Fibroblast of lung (primary cell): ENCODE measurements around the gene RNF133. TPM values are rescaled to one million over a fixed set of nuclear protein-coding genes. Genes with fewer than 3 reads are reported as not detected.

Source experiments
- DNase-seq, 2 donors: peaks; one replicate each; pipeline versions ENCODE4 v3.0.0 to v3.0.0-alpha.2; 2010; ENCODE audit warnings: low read depth in 2 of 2
- H2AFZ ChIP-seq: 2 replicates; pipeline ENCODE4 v1.5.1; 2012; ENCODE audit warnings: low read length, control low read depth, inconsistent platforms
- H3K27ac ChIP-seq: 2 replicates; pipeline ENCODE4 v1.5.1; 2011; ENCODE audit warnings: low read length, control low read depth; ENCODE audit not compliant: insufficient read depth
- H3K27me3 ChIP-seq: 2 replicates; pipeline ENCODE4 v1.5.1; 2011; ENCODE audit warnings: mild to moderate bottlenecking, low read length; ENCODE audit not compliant: control insufficient read depth, insufficient read depth
- H3K36me3 ChIP-seq: 2 replicates; pipeline ENCODE4 v1.5.1; 2011; ENCODE audit warnings: low read length; ENCODE audit not compliant: control insufficient read depth, insufficient read depth
- H3K4me1 ChIP-seq: 2 replicates; pipeline ENCODE4 v1.5.1; 2011; ENCODE audit warnings: low read length; ENCODE audit not compliant: control insufficient read depth, insufficient read depth; ENCODE audit errors: extremely low read depth
- H3K4me2 ChIP-seq: 2 replicates; pipeline ENCODE4 v1.5.1; 2011; ENCODE audit warnings: low read length, control low read depth; ENCODE audit not compliant: insufficient read depth; ENCODE audit errors: extremely low read depth
- H3K4me3 ChIP-seq, 4 experiments: fragments of 200-600 bp in 1 of 4; sonication (generic) in 1 of 4; replicated peaks in 1 of 4; 2 replicates each; pipeline ENCODE4 v1.5.1; 2011 to 2016; ENCODE audit warnings: low read length in 4 of 4, low read depth in 3 of 4, mild to moderate bottlenecking in 3 of 4, control low read depth in 2 of 4, inconsistent platforms in 1 of 4, mixed read lengths in 1 of 4; ENCODE audit not compliant: insufficient read depth in 1 of 4; ENCODE audit errors: control extremely low read depth in 1 of 4
- H3K79me2 ChIP-seq: 2 replicates; pipeline ENCODE4 v1.5.1; 2012; ENCODE audit warnings: mild to moderate bottlenecking, low read length, inconsistent platforms; ENCODE audit not compliant: control insufficient read depth, insufficient read depth
- H3K9ac ChIP-seq: 2 replicates; pipeline ENCODE4 v1.5.1; 2011; ENCODE audit warnings: mild to moderate bottlenecking, low read length, control low read depth; ENCODE audit not compliant: insufficient read depth
- H3K9me3 ChIP-seq: 2 replicates; pipeline ENCODE4 v1.5.1; 2012; ENCODE audit warnings: low read depth, low read length; ENCODE audit not compliant: control insufficient read depth, insufficient read depth
- H4K20me1 ChIP-seq: 2 replicates; pipeline ENCODE4 v1.5.1; 2011; ENCODE audit warnings: low read length; ENCODE audit not compliant: control insufficient read depth, insufficient read depth; ENCODE audit errors: extremely low read depth
- EZH2 ChIP-seq: IDR thresholded peaks from 2 replicates; pipeline ENCODE4 v1.5.1; 2012; ENCODE audit warnings: low read length, control low read depth, mild to moderate bottlenecking; ENCODE audit errors: missing control alignments
- polyA plus RNA-seq, 2 donors: library from polyadenylated mRNA; depleted of rRNA in 1 of 2; stranded (reverse) in 1 of 2; unstranded in 1 of 2; fragments of >200 nt; gene quantifications; 2 replicates each; pipeline ENCODE4 v1.2.1, GENCODE V29; 2011 to 2012; ENCODE audit warnings: missing spikeins in 1 of 2
- total RNA-seq: library from RNA; depleted of rRNA; stranded (reverse); fragments of >200 nt; gene quantifications from 2 replicates; pipeline ENCODE4 v1.2.1, GENCODE V29; 2014
- TF ChIP-seq, protein P1 (sequence below), 2 donors: IDR thresholded peaks in 1 of 2; conservative IDR thresholded peaks in 1 of 2; 1 replicate in 1 of 2; 2 replicates in 1 of 2; pipeline ENCODE4 v1.5.1; 2011 to 2012; ENCODE audit warnings: low read length in 2 of 2, control low read depth in 1 of 2, inconsistent platforms in 1 of 2, low read depth in 1 of 2, mild to moderate bottlenecking in 1 of 2

RNF133 gene
- total and polyA plus RNA-seq, 2 donors (not counting 1 experiment from before 2014, with no cell fraction given): 0.07 to 0.50 TPM

DNA sequence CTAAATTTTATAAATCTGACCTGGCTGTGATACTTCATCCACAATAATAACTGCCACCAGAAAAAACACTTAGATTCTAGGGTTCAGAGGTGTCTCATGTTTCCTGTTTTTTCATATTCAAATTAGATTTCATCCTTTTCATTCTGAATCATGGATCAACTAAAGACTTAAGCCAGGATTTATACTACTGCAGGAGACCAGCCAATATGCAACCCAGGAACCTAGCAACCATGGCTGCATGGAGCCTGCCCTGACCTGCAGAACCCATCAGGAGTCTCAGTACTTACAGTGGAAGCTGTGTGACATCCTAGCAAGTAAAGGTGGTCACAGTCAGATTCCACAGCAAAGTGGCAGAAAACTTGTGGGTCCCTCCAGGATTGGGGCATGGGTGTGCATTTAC is 44.3 kb upstream of the RNF133 start:
- Histone ChIP-seq H3K4me2 (no peak overlapping the region), H3K9me3 (no peaks in the 10 kb centered on the region), H3K4me1 (no peaks in the 10 kb centered on the region), H3K27me3 (no peaks in the 10 kb centered on the region), H3K36me3 (no peaks in the 10 kb centered on the region), H3K27ac (no peak overlapping the region), H4K20me1 (no peaks in the 10 kb centered on the region), H2AFZ (no peak overlapping the region), H3K79me2 (no peaks in the 10 kb centered on the region), H3K9ac (no peak overlapping the region), H3K4me3 (no peak overlapping the region)
- TF ChIP-seq, protein P1, sequence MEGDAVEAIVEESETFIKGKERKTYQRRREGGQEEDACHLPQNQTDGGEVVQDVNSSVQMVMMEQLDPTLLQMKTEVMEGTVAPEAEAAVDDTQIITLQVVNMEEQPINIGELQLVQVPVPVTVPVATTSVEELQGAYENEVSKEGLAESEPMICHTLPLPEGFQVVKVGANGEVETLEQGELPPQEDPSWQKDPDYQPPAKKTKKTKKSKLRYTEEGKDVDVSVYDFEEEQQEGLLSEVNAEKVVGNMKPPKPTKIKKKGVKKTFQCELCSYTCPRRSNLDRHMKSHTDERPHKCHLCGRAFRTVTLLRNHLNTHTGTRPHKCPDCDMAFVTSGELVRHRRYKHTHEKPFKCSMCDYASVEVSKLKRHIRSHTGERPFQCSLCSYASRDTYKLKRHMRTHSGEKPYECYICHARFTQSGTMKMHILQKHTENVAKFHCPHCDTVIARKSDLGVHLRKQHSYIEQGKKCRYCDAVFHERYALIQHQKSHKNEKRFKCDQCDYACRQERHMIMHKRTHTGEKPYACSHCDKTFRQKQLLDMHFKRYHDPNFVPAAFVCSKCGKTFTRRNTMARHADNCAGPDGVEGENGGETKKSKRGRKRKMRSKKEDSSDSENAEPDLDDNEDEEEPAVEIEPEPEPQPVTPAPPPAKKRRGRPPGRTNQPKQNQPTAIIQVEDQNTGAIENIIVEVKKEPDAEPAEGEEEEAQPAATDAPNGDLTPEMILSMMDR (conservative IDR thresholded peaks at IDR 0.05 in 1 of 2, IDR thresholded peaks at IDR 0.05 in 1 of 2; ENCODE audit: low read depth in 1 of 2, low read length in 2 of 2): no peak
- TF ChIP-seq EZH2: no peak
- DNase-seq: no peak

DNA sequence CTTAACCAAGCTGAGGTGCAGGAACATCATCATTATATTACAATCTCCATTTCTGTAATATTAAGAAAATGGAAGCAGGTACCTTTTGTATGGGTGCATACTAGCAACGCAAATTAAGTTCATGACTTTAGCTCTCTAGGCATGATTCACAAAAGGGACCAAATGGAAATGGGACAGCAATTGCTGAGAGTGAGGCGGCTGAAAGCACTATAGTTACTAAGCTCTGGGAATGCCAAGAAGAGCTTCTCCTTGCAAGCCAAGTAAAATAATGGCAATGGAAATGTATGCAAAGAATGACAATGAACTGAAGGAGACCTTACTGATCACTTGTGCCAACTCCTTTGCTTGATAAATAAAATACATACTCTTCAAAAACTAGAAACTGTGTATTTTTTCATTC is 40.0 kb upstream of the RNF133 start:
- H3K36me3 ChIP-seq: no peaks in the 10 kb centered on the region
- no peak overlapping the region for H3K4me3 ChIP-seq
- TF ChIP-seq EZH2: no peak
- TF ChIP-seq, protein P1 (conservative IDR thresholded peaks at IDR 0.05 in 1 of 2, IDR thresholded peaks at IDR 0.05 in 1 of 2; ENCODE audit: low read depth in 1 of 2, low read length in 2 of 2): no peak
- no peaks in the 10 kb centered on the region for H3K9me3 ChIP-seq
- no peaks in the 10 kb centered on the region for H3K4me1 ChIP-seq
- no peaks in the 10 kb centered on the region for H3K79me2 ChIP-seq
- H4K20me1 ChIP-seq: no peaks in the 10 kb centered on the region
- DNase-seq: no peak
- H2AFZ ChIP-seq: no peak overlapping the region
- no peak overlapping the region for H3K27ac ChIP-seq
- H3K4me2 ChIP-seq: no peak overlapping the region
- H3K9ac ChIP-seq: no peak overlapping the region
- H3K27me3 ChIP-seq: no peaks in the 10 kb centered on the region

DNA sequence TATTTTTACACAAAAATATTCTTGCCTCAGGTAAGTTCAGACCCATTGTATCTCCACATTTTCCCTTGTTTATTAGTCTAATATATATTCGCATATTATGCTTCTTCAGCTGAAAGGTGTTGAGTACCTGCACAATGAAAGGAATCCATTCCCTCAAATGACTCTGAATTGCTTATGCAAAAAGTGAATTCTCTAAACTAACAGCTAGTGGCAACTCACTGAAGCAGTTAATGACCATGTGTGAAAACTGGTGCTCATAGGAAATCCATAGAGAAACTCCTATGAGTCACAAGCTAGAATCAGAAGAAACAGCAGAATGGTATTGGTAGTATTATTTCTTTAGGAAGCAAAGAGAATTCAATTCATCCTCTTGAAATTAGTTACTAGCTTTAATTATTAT is 37.3 kb upstream of the RNF133 start:
- H3K79me2 ChIP-seq: no peaks in the 10 kb centered on the region
- no peaks in the 10 kb centered on the region for H4K20me1 ChIP-seq
- no peak overlapping the region for H3K4me2 ChIP-seq
- TF ChIP-seq, protein P1 (conservative IDR thresholded peaks at IDR 0.05 in 1 of 2, IDR thresholded peaks at IDR 0.05 in 1 of 2; ENCODE audit: low read depth in 1 of 2, low read length in 2 of 2): no peak
- TF ChIP-seq EZH2: no peak
- no peak overlapping the region for H2AFZ ChIP-seq
- DNase-seq: no peak
- H3K27ac ChIP-seq: no peak overlapping the region
- H3K4me1 ChIP-seq: no peaks in the 10 kb centered on the region
- H3K27me3 ChIP-seq: no peaks in the 10 kb centered on the region
- H3K36me3 ChIP-seq: no peaks in the 10 kb centered on the region
- no peak overlapping the region for H3K4me3 ChIP-seq
- no peak overlapping the region for H3K9ac ChIP-seq
- no peaks in the 10 kb centered on the region for H3K9me3 ChIP-seq
